HepG2 (cell line): ENCODE data around the gene PRKAR2A. TPM values are rescaled to one million over a fixed set of nuclear protein-coding genes. Genes with fewer than 3 reads are reported as not detected.

ENCODE experiments used
- ATAC-seq: fragments of 200-7000 bp; cut with Tn5 transposase; 3 replicates; pipeline ENCODE4 v1.9.1; 2020; ENCODE audit warnings: mild to moderate bottlenecking, moderate library complexity
- BruUV-seq: library from RNA; stranded (reverse); fragments of 400-500 nt; replicated peaks from 2 replicates; lab custom pipeline; 2021; lab: Mats Ljungman, UMichigan
- CTCF ChIA-PET: fragments of 300-600 bp; formaldehyde crosslinking; extraction: SDS; loops from one replicate; lab custom pipeline; 2021; ENCODE audit warnings: low total read pairs, inconsistent platforms, low intra/inter-chr PET ratio; lab: Yijun Ruan, JAX
- POLR2A ChIA-PET: fragments of 350-600 bp; sonication (Branson Sonifier 250); formaldehyde crosslinking; loops from one replicate; lab custom pipeline; 2020; ENCODE audit warnings: antibody characterized with exemption, inconsistent platforms; lab: Yijun Ruan, JAX
- DNase-seq: peaks from one replicate; pipeline ENCODE4 v3.0.0-alpha.2; 2015; ENCODE audit warnings: low spot score
- FAIRE-seq: peaks from 3 replicates; lab custom pipeline; 2011; peaks lifted over from hg19 to GRCh38; lab: Jason Lieb, UNC
- H2AFZ ChIP-seq: one replicate; pipeline ENCODE4 v1.6.1; 2011; ENCODE audit warnings: low read length, inconsistent platforms
- H3K27ac ChIP-seq: fragments of 300-600 bp; 3 replicates; pipeline ENCODE4 v1.8.0; 2011; ENCODE audit warnings: mixed run types, mild to moderate bottlenecking, mixed read lengths, low read length, inconsistent platforms; ENCODE audit not compliant: insufficient read depth; ENCODE audit errors: extremely low read length
- H3K27me3 ChIP-seq, 2 experiments: fragments of 200-600 bp in 1 of 2; 2 replicates in 1 of 2; 3 replicates in 1 of 2; pipeline versions ENCODE4 v1.6.0 to v1.8.0; 2011; ENCODE audit warnings: low read length in 2 of 2, mild to moderate bottlenecking in 2 of 2, moderate library complexity in 2 of 2, inconsistent platforms in 1 of 2; ENCODE audit not compliant: insufficient read depth in 2 of 2, control insufficient read depth in 1 of 2
- H3K36me3 ChIP-seq, 2 experiments: fragments of 200-600 bp in 1 of 2; replicated peaks in 1 of 2; 2 replicates in 1 of 2; 3 replicates in 1 of 2; pipeline versions ENCODE4 v1.5.1 to v1.8.0; 2011; ENCODE audit warnings: low read length in 2 of 2, inconsistent platforms in 1 of 2; ENCODE audit not compliant: insufficient read depth in 2 of 2, control insufficient read depth in 1 of 2
- H3K4me1 ChIP-seq: 2 replicates; pipeline ENCODE4 v1.5.1; 2012; ENCODE audit warnings: low read length, inconsistent platforms; ENCODE audit not compliant: insufficient read depth
- H3K4me2 ChIP-seq: 2 replicates; pipeline ENCODE4 v1.6.0; 2011; ENCODE audit warnings: low read depth, low read length, inconsistent platforms
- H3K4me3 ChIP-seq, 3 experiments: fragments of 200-600 bp in 1 of 3; sonication (generic), shearing (Covaris generic) in 1 of 3; replicated peaks in 1 of 3; 2 replicates each; pipeline ENCODE4 v1.5.1; 2011 to 2016; ENCODE audit warnings: low read length in 3 of 3, inconsistent platforms in 2 of 3, low read depth in 2 of 3, mild to moderate bottlenecking in 2 of 3, control low read depth in 1 of 3, mixed read lengths in 1 of 3; ENCODE audit not compliant: insufficient read depth in 1 of 3
- H3K79me2 ChIP-seq: one replicate; pipeline ENCODE4 v1.6.1; 2011; ENCODE audit warnings: low read length, inconsistent platforms; ENCODE audit not compliant: insufficient read depth
- H3K9ac ChIP-seq: 2 replicates; pipeline ENCODE4 v1.6.0; 2011; ENCODE audit warnings: mild to moderate bottlenecking, low read depth, low read length, inconsistent platforms; ENCODE audit not compliant: insufficient read depth
- H3K9me3 ChIP-seq: 2 replicates; pipeline ENCODE4 v1.5.1; 2012; ENCODE audit warnings: mild to moderate bottlenecking, low read length
- H4K20me1 ChIP-seq: 2 replicates; pipeline ENCODE4 v1.6.0; 2011; ENCODE audit warnings: inconsistent platforms, mild to moderate bottlenecking, low read length, moderate library complexity; ENCODE audit not compliant: insufficient read depth
- FOSL1 ChIP-seq: sonication (generic); formaldehyde crosslinking; IDR thresholded peaks from 2 replicates; pipeline ENCODE4 v1.9.0; 2021; ENCODE audit warnings: missing genetic modification reagents, borderline replicate concordance
- FOSL2 ChIP-seq: sonication (generic); formaldehyde crosslinking; IDR thresholded peaks from 2 replicates; pipeline ENCODE4 v1.4.0; 2020; ENCODE audit warnings: missing genetic modification reagents
- NFKBIZ ChIP-seq: IDR thresholded peaks from 2 replicates; pipeline ENCODE4 v1.6.1; 2018; ENCODE audit warnings: missing genetic modification reagents, missing compliant biosample characterization
- PTBP1 ChIP-seq: fragments of 200-400 bp; formaldehyde crosslinking; IDR thresholded peaks from 2 replicates; pipeline ENCODE4 v1.6.1; 2018; ENCODE audit warnings: low read length, low read depth; ENCODE audit not compliant: poor library complexity, severe bottlenecking
- RBFOX2 ChIP-seq: fragments of 200-400 bp; formaldehyde crosslinking; IDR thresholded peaks from 2 replicates; pipeline ENCODE4 v1.6.1; 2017; ENCODE audit warnings: low read depth, mild to moderate bottlenecking, low read length
- TFAP4 ChIP-seq: sonication (generic); IDR thresholded peaks from 2 replicates; pipeline ENCODE4 v1.6.1; 2016; ENCODE audit warnings: low read depth, borderline replicate concordance
- THAP9 ChIP-seq: sonication (generic); formaldehyde crosslinking; IDR thresholded peaks from 2 replicates; pipeline ENCODE4; 2020; ENCODE audit warnings: missing genetic modification reagents, mild to moderate bottlenecking, borderline replicate concordance
- ZFP90 ChIP-seq: sonication (generic); formaldehyde crosslinking; IDR thresholded peaks from 2 replicates; pipeline ENCODE4 v1.8.0; 2022; ENCODE audit warnings: missing genetic modification reagents, mild to moderate bottlenecking, inconsistent platforms, borderline replicate concordance
- ZNF549 ChIP-seq: sonication (generic); formaldehyde crosslinking; IDR thresholded peaks from 2 replicates; pipeline ENCODE4 v1.5.0; 2020; ENCODE audit warnings: missing genetic modification reagents
- WGBS: methylation state at CpG from one replicate; pipeline ENCODE4 v1.1.6; 2017; ENCODE audit warnings: low lambda C conversion rate; 5-methylcytosine and 5-hydroxymethylcytosine counted together
- in situ Hi-C: cut with HindIII; loops from 2 replicates; pipeline ENCODE4 v1.10.0; 2017; ENCODE audit warnings: low pct_unique_long_range_greater_than_20kb; ENCODE audit not compliant: extremely low pct_ligation_motif_present
- intact Hi-C: fragments of 100-400 bp; cut with micrococcal nuclease; formaldehyde crosslinking; loops from one replicate; pipeline ENCODE4 v1.10.0; 2022; ENCODE audit not compliant: unreplicated experiment
- polyA plus RNA-seq, 8 experiments: library from polyadenylated mRNA; depleted of rRNA in 3 of 8; stranded (reverse) in 7 of 8; unstranded in 1 of 8; fragments of >200 nt; fragmentation: Illumina TruSeq in 4 of 8; extraction: Trizol in 4 of 8; gene quantifications; 2 replicates each; pipeline versions ENCODE4 v1.2.1 to v1.2.3, GENCODE V29; 2011 to 2016; ENCODE audit warnings: low read depth in 4 of 8, missing spikeins in 1 of 8, mixed read lengths in 1 of 8; ENCODE audit not compliant: insufficient read depth in 1 of 8
- total RNA-seq, 5 experiments: library from RNA; depleted of rRNA; stranded (reverse); fragments of >200 nt; fragmentation: Illumina TruSeq; extraction: Trizol; gene quantifications; 2 replicates each; pipeline ENCODE4 v1.2.3, GENCODE V29; 2016; ENCODE audit warnings: low read depth in 1 of 5
- TF ChIP-seq, protein P1 (sequence below): sonication (generic); formaldehyde crosslinking; IDR thresholded peaks from 2 replicates; pipeline ENCODE4 v1.4.0; 2020; ENCODE audit warnings: missing genetic modification reagents

PRKAR2A gene
- total and polyA plus RNA-seq, 2 of the 13 experiments (the other 11 are each of a cell fraction or from before 2014, with no cell fraction given): 11.8 to 29.2 TPM

DNA sequence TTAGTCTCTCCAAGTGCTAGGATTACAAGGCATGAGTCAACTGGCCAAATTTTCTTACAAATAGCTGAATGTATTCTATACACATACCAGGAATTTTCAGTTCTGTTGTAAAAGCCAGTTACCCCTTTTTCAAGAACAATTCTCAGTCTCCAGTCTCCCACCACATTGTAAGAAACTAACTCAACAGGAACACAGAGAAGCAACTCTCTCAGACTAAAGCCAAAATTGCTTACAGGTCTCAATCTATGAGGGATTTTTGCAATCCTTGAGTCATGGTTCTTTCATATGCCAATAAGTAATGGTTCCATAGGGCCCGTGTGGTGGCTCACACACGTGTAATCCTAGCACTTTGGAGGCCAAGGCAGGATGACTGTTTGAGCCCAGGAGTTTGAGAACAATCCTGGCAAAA is 139.2 kb downstream of the PRKAR2A start:
- FAIRE-seq: no peak
- Histone ChIP-seq H3K36me3 (peaks cover 17 to 46% of the 10 kb centered on the region in 2 experiments), H3K9me3 (no peaks in the 10 kb centered on the region), H3K27ac (no peak overlapping the region), H4K20me1 (peaks cover 73% of the 10 kb centered on the region), H2AFZ (no peak overlapping the region), H3K4me3 (no peak overlapping the region), H3K79me2 (peaks cover 86% of the 10 kb centered on the region), H3K4me2 (no peak overlapping the region), H3K9ac (no peak overlapping the region), H3K27me3 (no peaks in the 10 kb centered on the region), H3K4me1 (peaks cover 35% of the 10 kb centered on the region)
- TF ChIP-seq THAP9 (CRISPR knock-in tag): no peak
- 0 out of 2 replicates have a peak, but pooled peaks have one; percentile 24 for TF ChIP-seq RBFOX2
- intact Hi-C loops (no loop called here), in situ Hi-C loops (no loop called here)
- no TSS peak for BruUV-seq
- no peak for DNase-seq
- WGBS: 95% methylated on average over 2 of the region's 2 CpGs
- ATAC-seq: no peak
- ChIA-PET POLR2A (interaction anchor here (1.6 to 4.0 kb wide), 3 partner anchors 8 to 32 kb away, joined by 3 to 20 read pairs (median 10); partner anchors contain the start of gene IP6K2), CTCF (no interaction called here)

- DNase-seq (no peak), FAIRE-seq (no peak), ATAC-seq (no peak)
- Histone ChIP-seq H2AFZ (no peak overlapping the region), H3K36me3 (peaks cover 17 to 47% of the 10 kb centered on the region in 2 experiments), H3K79me2 (peaks cover 86% of the 10 kb centered on the region), H3K4me3 (no peak overlapping the region), H4K20me1 (peaks cover 71% of the 10 kb centered on the region), H3K27me3 (no peaks in the 10 kb centered on the region), H3K9me3 (no peaks in the 10 kb centered on the region), H3K4me1 (peaks cover 25% of the 10 kb centered on the region), H3K27ac (no peak overlapping the region), H3K4me2 (no peak overlapping the region), H3K9ac (no peak overlapping the region)
- CTCF ChIA-PET: no interaction called here
- in situ Hi-C loops (no loop called here), intact Hi-C loops (no loop called here)
- WGBS: 97% methylated on average over 5 of the region's 5 CpGs
- no TSS peak for BruUV-seq
- POLR2A ChIA-PET: interaction anchor here (2.5 to 4.0 kb wide), 2 partner anchors 10 to 33 kb away, joined by 10 to 20 read pairs; partner anchors contain the start of gene IP6K2
- TF ChIP-seq ZNF549 (CRISPR knock-in tag): no peak
- no peak for TF ChIP-seq FOSL2 (CRISPR knock-in tag)
- no peak for TF ChIP-seq ZFP90 (CRISPR knock-in tag)
- no peak for TF ChIP-seq PTBP1
- TF ChIP-seq NFKBIZ (CRISPR knock-in tag): no peak
- TF ChIP-seq FOSL1 (CRISPR knock-in tag): no peak
- no peak for TF ChIP-seq TFAP4
- TF ChIP-seq, protein P1, sequence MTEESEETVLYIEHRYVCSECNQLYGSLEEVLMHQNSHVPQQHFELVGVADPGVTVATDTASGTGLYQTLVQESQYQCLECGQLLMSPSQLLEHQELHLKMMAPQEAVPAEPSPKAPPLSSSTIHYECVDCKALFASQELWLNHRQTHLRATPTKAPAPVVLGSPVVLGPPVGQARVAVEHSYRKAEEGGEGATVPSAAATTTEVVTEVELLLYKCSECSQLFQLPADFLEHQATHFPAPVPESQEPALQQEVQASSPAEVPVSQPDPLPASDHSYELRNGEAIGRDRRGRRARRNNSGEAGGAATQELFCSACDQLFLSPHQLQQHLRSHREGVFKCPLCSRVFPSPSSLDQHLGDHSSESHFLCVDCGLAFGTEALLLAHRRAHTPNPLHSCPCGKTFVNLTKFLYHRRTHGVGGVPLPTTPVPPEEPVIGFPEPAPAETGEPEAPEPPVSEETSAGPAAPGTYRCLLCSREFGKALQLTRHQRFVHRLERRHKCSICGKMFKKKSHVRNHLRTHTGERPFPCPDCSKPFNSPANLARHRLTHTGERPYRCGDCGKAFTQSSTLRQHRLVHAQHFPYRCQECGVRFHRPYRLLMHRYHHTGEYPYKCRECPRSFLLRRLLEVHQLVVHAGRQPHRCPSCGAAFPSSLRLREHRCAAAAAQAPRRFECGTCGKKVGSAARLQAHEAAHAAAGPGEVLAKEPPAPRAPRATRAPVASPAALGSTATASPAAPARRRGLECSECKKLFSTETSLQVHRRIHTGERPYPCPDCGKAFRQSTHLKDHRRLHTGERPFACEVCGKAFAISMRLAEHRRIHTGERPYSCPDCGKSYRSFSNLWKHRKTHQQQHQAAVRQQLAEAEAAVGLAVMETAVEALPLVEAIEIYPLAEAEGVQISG (CRISPR knock-in tag): no peak
These were observed 140.5 kb downstream of the PRKAR2A start for GRCh38 chr3:48707157-48707556.
